ENCODE measurements around the gene HK1. TPM values are rescaled to one million over a fixed set of nuclear protein-coding genes. Genes with fewer than 3 reads are reported as not detected.
A peak's percentile ranks its signal among the peaks of the same experiment; 100 is the strongest.

The HK1 gene
- total and polyA plus RNA-seq, 2 of the 13 experiments (the other 11 are each of a cell fraction or from before 2014, with no cell fraction given) = 0.29 to 1.5 TPM

- TF ChIP-seq ZNF770 (CRISPR knock-in tag; IDR thresholded peaks at IDR 0.05) = no peak
- peak in 1 of 2 experiments; percentile 44; a peak in 1 of 4 replicates for TF ChIP-seq HMGXB4 (CRISPR knock-in tag; IDR thresholded peaks at IDR 0.05; ENCODE audit: borderline replicate concordance in 1 of 2, low read depth in 1 of 2)
- TF ChIP-seq RBM39 (IDR thresholded peaks at IDR 0.05; ENCODE audit: low read depth, low read length, poor library complexity, severe bottlenecking) = no peak
- peak; percentile 16; the same call in 1 of the 2 replicates for TF ChIP-seq SP5 (CRISPR knock-in tag; IDR thresholded peaks at IDR 0.05; ENCODE audit: borderline replicate concordance, low read depth)
- TF ChIP-seq, protein P1, sequence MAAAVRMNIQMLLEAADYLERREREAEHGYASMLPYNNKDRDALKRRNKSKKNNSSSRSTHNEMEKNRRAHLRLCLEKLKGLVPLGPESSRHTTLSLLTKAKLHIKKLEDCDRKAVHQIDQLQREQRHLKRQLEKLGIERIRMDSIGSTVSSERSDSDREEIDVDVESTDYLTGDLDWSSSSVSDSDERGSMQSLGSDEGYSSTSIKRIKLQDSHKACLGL (CRISPR knock-in tag; IDR thresholded peaks at IDR 0.05) = no peak
- TF ChIP-seq ZSCAN29 (CRISPR knock-in tag; conservative IDR thresholded peaks at IDR 0.05) = no peak
- TF ChIP-seq, protein P2, sequence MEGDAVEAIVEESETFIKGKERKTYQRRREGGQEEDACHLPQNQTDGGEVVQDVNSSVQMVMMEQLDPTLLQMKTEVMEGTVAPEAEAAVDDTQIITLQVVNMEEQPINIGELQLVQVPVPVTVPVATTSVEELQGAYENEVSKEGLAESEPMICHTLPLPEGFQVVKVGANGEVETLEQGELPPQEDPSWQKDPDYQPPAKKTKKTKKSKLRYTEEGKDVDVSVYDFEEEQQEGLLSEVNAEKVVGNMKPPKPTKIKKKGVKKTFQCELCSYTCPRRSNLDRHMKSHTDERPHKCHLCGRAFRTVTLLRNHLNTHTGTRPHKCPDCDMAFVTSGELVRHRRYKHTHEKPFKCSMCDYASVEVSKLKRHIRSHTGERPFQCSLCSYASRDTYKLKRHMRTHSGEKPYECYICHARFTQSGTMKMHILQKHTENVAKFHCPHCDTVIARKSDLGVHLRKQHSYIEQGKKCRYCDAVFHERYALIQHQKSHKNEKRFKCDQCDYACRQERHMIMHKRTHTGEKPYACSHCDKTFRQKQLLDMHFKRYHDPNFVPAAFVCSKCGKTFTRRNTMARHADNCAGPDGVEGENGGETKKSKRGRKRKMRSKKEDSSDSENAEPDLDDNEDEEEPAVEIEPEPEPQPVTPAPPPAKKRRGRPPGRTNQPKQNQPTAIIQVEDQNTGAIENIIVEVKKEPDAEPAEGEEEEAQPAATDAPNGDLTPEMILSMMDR (CRISPR knock-in tag; IDR thresholded peaks at IDR 0.05) = no peak
- no peak for TF ChIP-seq NPAS2 (CRISPR knock-in tag; IDR thresholded peaks at IDR 0.05; ENCODE audit: borderline replicate concordance)
- no peak for TF ChIP-seq TGIF2 (CRISPR knock-in tag; IDR thresholded peaks at IDR 0.05)
- TF ChIP-seq ESRRA (CRISPR knock-in tag; IDR thresholded peaks at IDR 0.05; ENCODE audit: low read depth) = no peak
- TF ChIP-seq ZNF17 (CRISPR knock-in tag; IDR thresholded peaks at IDR 0.05) = no peak
- TF ChIP-seq ZNF18 (CRISPR knock-in tag; IDR thresholded peaks at IDR 0.05; ENCODE audit: insufficient replicate concordance) = no peak
- TF ChIP-seq FOXA3 (CRISPR knock-in tag; IDR thresholded peaks at IDR 0.05) = no peak
- no peak for TF ChIP-seq MTF1 (CRISPR knock-in tag; IDR thresholded peaks at IDR 0.05)
- TF ChIP-seq PHF20 (CRISPR knock-in tag; IDR thresholded peaks at IDR 0.05) = no peak
- TF ChIP-seq REST (IDR thresholded peaks at IDR 0.05; ENCODE audit: borderline replicate concordance in 1 of 2, low read depth in 1 of 2, low read length in 2 of 2) = no peak
- no peak for TF ChIP-seq SMARCE1 (IDR thresholded peaks at IDR 0.05; ENCODE audit: borderline replicate concordance)
Measured at GRCh38 chr10:69451209-69451783, 173.0 kb downstream of the HK1 start, which contains the start of gene TSPAN15 (continued).

Measured in HepG2 (cell line).